Fibroblast of lung (primary cell): ENCODE data around the gene SPDL1. TPM values are rescaled to one million over a fixed set of nuclear protein-coding genes. Genes with fewer than 3 reads are reported as not detected.

Experiments
- DNase-seq, 2 donors: peaks; one replicate each; pipeline versions ENCODE4 v3.0.0 to v3.0.0-alpha.2; 2010; ENCODE audit warnings: low read depth in 2 of 2
- H2AFZ ChIP-seq: 2 replicates; pipeline ENCODE4 v1.5.1; 2012; ENCODE audit warnings: low read length, control low read depth, inconsistent platforms
- H3K27ac ChIP-seq: 2 replicates; pipeline ENCODE4 v1.5.1; 2011; ENCODE audit warnings: low read length, control low read depth; ENCODE audit not compliant: insufficient read depth
- H3K27me3 ChIP-seq: 2 replicates; pipeline ENCODE4 v1.5.1; 2011; ENCODE audit warnings: mild to moderate bottlenecking, low read length; ENCODE audit not compliant: control insufficient read depth, insufficient read depth
- H3K36me3 ChIP-seq: 2 replicates; pipeline ENCODE4 v1.5.1; 2011; ENCODE audit warnings: low read length; ENCODE audit not compliant: control insufficient read depth, insufficient read depth
- H3K4me1 ChIP-seq: 2 replicates; pipeline ENCODE4 v1.5.1; 2011; ENCODE audit warnings: low read length; ENCODE audit not compliant: control insufficient read depth, insufficient read depth; ENCODE audit errors: extremely low read depth
- H3K4me2 ChIP-seq: 2 replicates; pipeline ENCODE4 v1.5.1; 2011; ENCODE audit warnings: low read length, control low read depth; ENCODE audit not compliant: insufficient read depth; ENCODE audit errors: extremely low read depth
- H3K4me3 ChIP-seq, 4 experiments: fragments of 200-600 bp in 1 of 4; sonication (generic) in 1 of 4; replicated peaks in 1 of 4; 2 replicates each; pipeline ENCODE4 v1.5.1; 2011 to 2016; ENCODE audit warnings: low read length in 4 of 4, low read depth in 3 of 4, mild to moderate bottlenecking in 3 of 4, control low read depth in 2 of 4, inconsistent platforms in 1 of 4, mixed read lengths in 1 of 4; ENCODE audit not compliant: insufficient read depth in 1 of 4; ENCODE audit errors: control extremely low read depth in 1 of 4
- H3K79me2 ChIP-seq: 2 replicates; pipeline ENCODE4 v1.5.1; 2012; ENCODE audit warnings: mild to moderate bottlenecking, low read length, inconsistent platforms; ENCODE audit not compliant: control insufficient read depth, insufficient read depth
- H3K9ac ChIP-seq: 2 replicates; pipeline ENCODE4 v1.5.1; 2011; ENCODE audit warnings: mild to moderate bottlenecking, low read length, control low read depth; ENCODE audit not compliant: insufficient read depth
- H3K9me3 ChIP-seq: 2 replicates; pipeline ENCODE4 v1.5.1; 2012; ENCODE audit warnings: low read depth, low read length; ENCODE audit not compliant: control insufficient read depth, insufficient read depth
- H4K20me1 ChIP-seq: 2 replicates; pipeline ENCODE4 v1.5.1; 2011; ENCODE audit warnings: low read length; ENCODE audit not compliant: control insufficient read depth, insufficient read depth; ENCODE audit errors: extremely low read depth
- CTCF ChIP-seq, 2 donors: IDR thresholded peaks in 1 of 2; conservative IDR thresholded peaks in 1 of 2; 1 replicate in 1 of 2; 2 replicates in 1 of 2; pipeline ENCODE4 v1.5.1; 2011 to 2012; ENCODE audit warnings: low read length in 2 of 2, control low read depth in 1 of 2, inconsistent platforms in 1 of 2, low read depth in 1 of 2, mild to moderate bottlenecking in 1 of 2
- EZH2 ChIP-seq: IDR thresholded peaks from 2 replicates; pipeline ENCODE4 v1.5.1; 2012; ENCODE audit warnings: low read length, control low read depth, mild to moderate bottlenecking; ENCODE audit errors: missing control alignments
- polyA plus RNA-seq, 2 donors: library from polyadenylated mRNA; depleted of rRNA in 1 of 2; stranded (reverse) in 1 of 2; unstranded in 1 of 2; fragments of >200 nt; gene quantifications; 2 replicates each; pipeline ENCODE4 v1.2.1, GENCODE V29; 2011 to 2012; ENCODE audit warnings: missing spikeins in 1 of 2
- total RNA-seq: library from RNA; depleted of rRNA; stranded (reverse); fragments of >200 nt; gene quantifications from 2 replicates; pipeline ENCODE4 v1.2.1, GENCODE V29; 2014

The SPDL1 gene
- total and polyA plus RNA-seq, 2 donors (not counting 1 experiment from before 2014, with no cell fraction given) = 10.9 to 24.5 TPM

- no peaks in the 10 kb centered on the region for H3K27me3 ChIP-seq
- H2AFZ ChIP-seq = no peak overlapping the region
- no peak for TF ChIP-seq EZH2
- TF ChIP-seq CTCF (conservative IDR thresholded peaks at IDR 0.05 in 1 of 2, IDR thresholded peaks at IDR 0.05 in 1 of 2; ENCODE audit: low read depth in 1 of 2, low read length in 2 of 2) = no peak
- peak overlapping the region; percentile 35 for H3K27ac ChIP-seq
- H3K36me3 ChIP-seq = no peaks in the 10 kb centered on the region
- no peak overlapping the region for H3K9ac ChIP-seq
- no peak overlapping the region for H3K4me2 ChIP-seq
- H3K79me2 ChIP-seq = no peaks in the 10 kb centered on the region
- no peaks in the 10 kb centered on the region for H4K20me1 ChIP-seq
- no peaks in the 10 kb centered on the region for H3K9me3 ChIP-seq
- H3K4me1 ChIP-seq = peaks cover 16% of the 10 kb centered on the region
- H3K4me3 ChIP-seq = no peak overlapping the region
- DNase-seq = no peak
These were observed 44.0 kb downstream of the SPDL1 start for GRCh38 chr5:169627551-169627950.

GRCh38 chr5:169628892-169629291 lies 45.3 kb downstream of the SPDL1 start:
- no peaks in the 10 kb centered on the region for H3K9me3 ChIP-seq
- DNase-seq = peak; percentile 53 to 84
- no peaks in the 10 kb centered on the region for H3K36me3 ChIP-seq
- H3K27me3 ChIP-seq = no peaks in the 10 kb centered on the region
- H2AFZ ChIP-seq = no peak overlapping the region
- H3K4me3 ChIP-seq = no peak overlapping the region
- H3K4me2 ChIP-seq = no peak overlapping the region
- H3K79me2 ChIP-seq = no peaks in the 10 kb centered on the region
- no peak for TF ChIP-seq EZH2
- no peak for TF ChIP-seq CTCF (conservative IDR thresholded peaks at IDR 0.05 in 1 of 2, IDR thresholded peaks at IDR 0.05 in 1 of 2; ENCODE audit: low read depth in 1 of 2, low read length in 2 of 2)
- no peak overlapping the region for H3K27ac ChIP-seq
- H3K9ac ChIP-seq = no peak overlapping the region
- peaks cover 16% of the 10 kb centered on the region for H3K4me1 ChIP-seq
- H4K20me1 ChIP-seq = no peaks in the 10 kb centered on the region

- peak; percentile 90 for DNase-seq
- H3K4me1 ChIP-seq = peaks cover 16% of the 10 kb centered on the region
- no peaks in the 10 kb centered on the region for H3K79me2 ChIP-seq
- no peaks in the 10 kb centered on the region for H4K20me1 ChIP-seq
- peak overlapping the region; percentile 44 for H3K27ac ChIP-seq
- no peaks in the 10 kb centered on the region for H3K36me3 ChIP-seq
- TF ChIP-seq EZH2 (no peak), CTCF (conservative IDR thresholded peaks at IDR 0.05 in 1 of 2, IDR thresholded peaks at IDR 0.05 in 1 of 2; ENCODE audit: low read depth in 1 of 2, low read length in 2 of 2) (no peak)
- no peaks in the 10 kb centered on the region for H3K27me3 ChIP-seq
- no peaks in the 10 kb centered on the region for H3K9me3 ChIP-seq
- no peak overlapping the region for H2AFZ ChIP-seq
- H3K4me2 ChIP-seq = peak overlapping the region; percentile 5
- no peak overlapping the region for H3K9ac ChIP-seq
- no peak overlapping the region for H3K4me3 ChIP-seq
These were observed 46.4 kb downstream of the SPDL1 start for GRCh38 chr5:169629847-169630548.
